Ectodermal cell (in vitro differentiated cells): ENCODE data around the gene RBPJ.

Experiments used
- H3K27ac ChIP-seq: 2 replicates; pipeline ENCODE4 v1.7.0; 2013; ENCODE audit warnings: mild to moderate bottlenecking, low read depth, low read length; ENCODE audit not compliant: insufficient read depth, poor library complexity, severe bottlenecking
- H3K27me3 ChIP-seq: 2 replicates; pipeline ENCODE4 v1.7.0; 2013; ENCODE audit warnings: mild to moderate bottlenecking, low read length; ENCODE audit not compliant: insufficient read depth, control insufficient read depth, poor library complexity, severe bottlenecking
- H3K36me3 ChIP-seq: one replicate; pipeline ENCODE4 v1.7.0; 2013; ENCODE audit warnings: low read length; ENCODE audit not compliant: control insufficient read depth, insufficient read depth
- H3K4me1 ChIP-seq: one replicate; pipeline ENCODE4 v1.7.0; 2013; ENCODE audit warnings: low read length; ENCODE audit not compliant: control insufficient read depth, insufficient read depth
- H3K4me3 ChIP-seq: 2 replicates; pipeline ENCODE4 v1.7.0; 2013; ENCODE audit warnings: low read depth, low read length, control low read depth; ENCODE audit not compliant: insufficient read depth
- H3K9me3 ChIP-seq: 2 replicates; pipeline ENCODE4 v1.7.0; 2013; ENCODE audit warnings: mild to moderate bottlenecking, low read length, moderate library complexity; ENCODE audit not compliant: control insufficient read depth
- WGBS, 2 experiments: methylation state at CpG; one replicate each; pipeline ENCODE4 v1.1.7; 2013; ENCODE audit warnings: missing lambda C conversion rate in 2 of 2; 5-methylcytosine and 5-hydroxymethylcytosine counted together

The RBPJ gene

GRCh38 chr4:26429910-26430309 lies 109.1 kb downstream of the RBPJ start:
- no peak overlapping the region for H3K27ac ChIP-seq
- no peaks in the 10 kb centered on the region for H3K9me3 ChIP-seq
- H3K36me3 ChIP-seq = peaks cover 13% of the 10 kb centered on the region
- H3K27me3 ChIP-seq = no peaks in the 10 kb centered on the region
- 98 to 99% methylated on average over 2 to 4 of the region's 4 CpGs for WGBS, 2 experiments
- H3K4me3 ChIP-seq = no peak overlapping the region
- H3K4me1 ChIP-seq = no peaks in the 10 kb centered on the region

DNA sequence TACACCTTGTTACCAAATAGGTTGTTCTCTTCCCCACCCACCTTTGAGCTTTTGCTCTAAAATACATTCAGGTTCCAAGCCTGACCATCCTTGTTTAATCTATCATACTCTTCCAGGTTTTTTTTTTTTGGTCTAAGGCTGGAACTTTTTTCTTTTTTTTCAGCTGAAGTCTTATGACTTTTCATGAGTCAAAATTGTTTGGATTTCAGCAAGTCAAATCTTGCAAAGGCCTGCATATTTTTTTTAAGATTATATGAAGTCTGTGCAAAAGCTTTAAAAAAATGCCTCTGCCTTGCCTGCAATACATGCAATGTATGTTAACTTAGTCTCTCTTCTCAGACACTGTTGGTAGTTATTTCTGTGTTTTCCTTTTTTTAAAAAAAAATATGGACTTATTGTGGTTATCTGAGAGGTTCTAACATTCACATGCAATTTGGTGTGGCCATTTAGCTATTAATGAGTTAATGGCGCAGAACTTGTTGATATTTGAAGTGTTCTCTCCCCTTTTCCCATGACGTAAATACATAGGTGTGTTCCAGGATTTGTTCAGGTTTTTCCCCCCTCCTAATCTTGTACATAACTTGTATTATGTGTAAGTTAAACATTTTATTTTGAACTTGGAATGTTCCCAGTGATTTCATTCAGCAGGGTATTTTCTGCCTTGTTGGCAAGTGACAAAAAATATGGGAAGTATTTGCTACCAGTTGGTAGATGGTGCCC lies 110.8 kb downstream of the RBPJ start:
- Histone ChIP-seq H3K27me3 (no peaks in the 10 kb centered on the region), H3K9me3 (no peaks in the 10 kb centered on the region), H3K36me3 (peaks cover 6% of the 10 kb centered on the region), H3K4me3 (no peak overlapping the region), H3K27ac (no peak overlapping the region), H3K4me1 (no peaks in the 10 kb centered on the region)
- 96 to 100% methylated on average over 1 of the region's 2 CpGs for whole genome bisulfite sequencing, 2 experiments

GRCh38 chr4:26432419-26432818 lies 111.6 kb downstream of the RBPJ start:
- 95 to 100% methylated on average over 5 of the region's 5 CpGs for WGBS, 2 experiments
- Histone ChIP-seq H3K9me3 (no peaks in the 10 kb centered on the region), H3K27ac (no peak overlapping the region), H3K4me3 (no peak overlapping the region), H3K27me3 (no peaks in the 10 kb centered on the region), H3K4me1 (no peaks in the 10 kb centered on the region), H3K36me3 (peaks cover 6% of the 10 kb centered on the region)

- Histone ChIP-seq H3K4me3 (no peak overlapping the region), H3K27ac (no peak overlapping the region), H3K4me1 (no peaks in the 10 kb centered on the region), H3K27me3 (no peaks in the 10 kb centered on the region), H3K9me3 (no peaks in the 10 kb centered on the region), H3K36me3 (peaks cover 6% of the 10 kb centered on the region)
- no CpG with 5 or more reads among the region's 1 CpG for WGBS, 2 experiments
These were observed 112.7 kb downstream of the RBPJ start for GRCh38 chr4:26433556-26433955.

GRCh38 chr4:26434030-26434639 lies 113.3 kb downstream of the RBPJ start:
- Histone ChIP-seq H3K9me3 (no peaks in the 10 kb centered on the region), H3K36me3 (peaks cover 6% of the 10 kb centered on the region), H3K4me3 (no peak overlapping the region), H3K27me3 (no peaks in the 10 kb centered on the region), H3K27ac (no peak overlapping the region), H3K4me1 (no peaks in the 10 kb centered on the region)
- 95 to 100% methylated on average over 1 to 2 of the region's 2 CpGs for WGBS, 2 experiments

DNA sequence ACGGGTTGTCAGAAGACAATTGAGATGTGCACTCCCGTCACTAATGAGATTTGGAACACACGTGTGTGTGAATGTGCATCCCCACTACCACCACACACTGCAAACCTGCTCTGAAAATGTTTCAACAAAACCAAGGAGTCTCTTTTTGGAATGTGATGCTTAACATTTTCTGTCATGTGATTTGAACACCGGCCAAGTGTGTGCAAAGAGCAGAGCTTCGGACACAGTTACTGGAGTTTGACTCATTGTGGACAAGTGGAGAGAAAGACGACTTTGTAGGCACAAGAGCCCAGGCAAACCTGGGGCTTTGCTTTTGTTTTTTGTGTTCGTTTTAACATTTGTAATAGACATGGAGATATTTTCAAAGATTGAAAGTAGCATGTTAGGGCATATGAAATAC lies 120.3 kb downstream of the RBPJ start:
- WGBS, 2 experiments = 90 to 94% methylated on average over 7 of the region's 7 CpGs
- H3K4me3 ChIP-seq = no peak overlapping the region
- H3K4me1 ChIP-seq = no peaks in the 10 kb centered on the region
- no peak overlapping the region for H3K27ac ChIP-seq
- no peaks in the 10 kb centered on the region for H3K9me3 ChIP-seq
- no peaks in the 10 kb centered on the region for H3K27me3 ChIP-seq
- H3K36me3 ChIP-seq = no peaks in the 10 kb centered on the region

GRCh38 chr4:26441771-26442170 lies 121.0 kb downstream of the RBPJ start:
- H3K9me3 ChIP-seq = no peaks in the 10 kb centered on the region
- 92 to 94% methylated on average over 5 of the region's 5 CpGs for WGBS, 2 experiments
- no peak overlapping the region for H3K4me3 ChIP-seq
- no peak overlapping the region for H3K27ac ChIP-seq
- no peaks in the 10 kb centered on the region for H3K4me1 ChIP-seq
- H3K27me3 ChIP-seq = no peaks in the 10 kb centered on the region
- no peaks in the 10 kb centered on the region for H3K36me3 ChIP-seq

DNA sequence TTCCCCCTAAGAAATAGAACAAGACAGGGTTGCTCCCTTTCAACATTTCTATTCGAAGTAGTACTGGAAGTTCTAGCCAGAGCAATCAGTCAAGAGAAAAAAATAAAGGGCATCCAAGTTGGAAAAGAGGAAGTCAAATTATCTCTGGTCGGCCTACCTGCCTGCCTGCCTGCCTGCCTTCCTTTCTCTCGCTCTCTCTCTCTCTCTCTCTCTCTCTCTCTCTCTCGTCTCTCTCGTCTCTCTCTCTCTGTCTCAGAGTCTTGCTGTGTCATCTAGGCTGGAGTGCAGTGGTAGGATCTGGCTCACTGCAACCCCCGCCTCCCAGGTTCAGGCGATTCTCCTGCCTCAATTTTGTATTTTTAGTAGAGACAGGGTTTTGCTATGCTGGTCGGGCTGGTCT lies 126.6 kb downstream of the RBPJ start:
- no peaks in the 10 kb centered on the region for H3K4me1 ChIP-seq
- no peaks in the 10 kb centered on the region for H3K9me3 ChIP-seq
- H3K36me3 ChIP-seq = no peaks in the 10 kb centered on the region
- H3K27ac ChIP-seq = no peak overlapping the region
- no peaks in the 10 kb centered on the region for H3K27me3 ChIP-seq
- H3K4me3 ChIP-seq = no peak overlapping the region
- WGBS, 2 experiments = 67 to 74% methylated on average over 4 to 5 of the region's 8 CpGs

DNA sequence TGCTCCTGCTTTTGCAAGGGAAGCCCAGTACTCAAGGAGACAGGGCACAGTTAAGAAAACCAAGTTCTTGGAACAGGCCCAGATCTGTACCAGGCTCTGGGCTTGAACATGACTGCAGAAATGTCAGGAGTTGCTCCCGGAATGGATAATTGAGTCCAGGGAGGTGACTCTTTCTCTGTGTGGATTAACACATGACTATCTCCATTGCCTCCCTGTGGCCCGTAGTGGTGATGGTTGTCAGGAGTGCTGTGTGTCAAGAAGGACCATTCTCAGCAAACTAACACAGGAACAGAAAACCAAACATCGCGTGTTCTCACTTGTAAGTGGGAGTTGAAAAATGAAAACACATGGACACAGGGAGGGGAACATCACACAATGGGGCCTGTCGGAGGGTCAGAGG lies 129.6 kb downstream of the RBPJ start:
- Histone ChIP-seq H3K9me3 (no peaks in the 10 kb centered on the region), H3K4me3 (no peak overlapping the region), H3K36me3 (no peaks in the 10 kb centered on the region), H3K27me3 (no peaks in the 10 kb centered on the region), H3K27ac (no peak overlapping the region), H3K4me1 (no peaks in the 10 kb centered on the region)
- 93 to 94% methylated on average over 5 of the region's 5 CpGs for WGBS, 2 experiments

DNA sequence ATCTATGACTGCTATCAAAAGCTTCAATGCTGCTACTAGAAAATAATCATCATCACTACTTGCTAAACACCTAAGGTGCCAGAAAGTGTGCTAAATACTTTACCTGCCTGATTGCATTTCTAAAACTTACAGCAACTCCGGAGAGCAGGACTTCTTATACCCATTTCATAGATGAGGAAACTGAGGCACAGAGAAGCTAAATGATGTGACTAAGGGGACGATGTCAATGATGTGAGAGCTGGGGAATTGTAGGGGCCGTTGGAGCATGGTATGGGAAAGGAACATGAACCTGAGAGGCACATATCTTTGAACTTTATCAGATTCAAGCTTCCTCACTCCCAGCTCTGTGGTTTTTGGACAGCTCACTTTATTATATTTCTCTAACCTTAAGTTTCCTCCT lies 130.8 kb downstream of the RBPJ start:
- no peaks in the 10 kb centered on the region for H3K27me3 ChIP-seq
- no peaks in the 10 kb centered on the region for H3K9me3 ChIP-seq
- no peak overlapping the region for H3K4me3 ChIP-seq
- no peaks in the 10 kb centered on the region for H3K4me1 ChIP-seq
- 82 to 85% methylated on average over 3 of the region's 3 CpGs for WGBS, 2 experiments
- H3K36me3 ChIP-seq = no peaks in the 10 kb centered on the region
- H3K27ac ChIP-seq = no peak overlapping the region
